ENCODE data around the gene LRMDA. TPM values are rescaled to one million over a fixed set of nuclear protein-coding genes. Genes with fewer than 3 reads are reported as not detected.

Gene LRMDA
- total RNA-seq, 2 donors from 2014 or later = 14.4 to 18.0 TPM

GRCh38 chr10:75410132-75411005 is 21.1 kb upstream of the LRMDA start:
- DNase-seq (ENCODE audit: low spot score) = no peak
- intact Hi-C loops (cut with DNase I) = no loop called here

GRCh38 chr10:75414527-75414926 is 16.9 kb upstream of the LRMDA start:
- intact Hi-C loops (cut with DNase I) = no loop called here
- no peak for DNase-seq (ENCODE audit: low spot score)

- intact Hi-C loops (cut with DNase I) = loop anchor here in 1 of 2 donors (5.0 kb wide), 1 partner anchor 215 kb away; no protein-coding TSS in a partner anchor
- no peak for DNase-seq (ENCODE audit: low spot score)
Observed at GRCh38 chr10:75417522-75417927, 13.9 kb upstream of the LRMDA start.

- no peak for DNase-seq (ENCODE audit: low spot score)
- intact Hi-C loops (cut with DNase I) = loop anchor here in 1 of 2 donors (5.0 kb wide), 1 partner anchor 214 kb away; no protein-coding TSS in a partner anchor
Observed at GRCh38 chr10:75418293-75418692, 13.1 kb upstream of the LRMDA start.

- intact Hi-C loops (cut with DNase I) = loop anchor here in 1 of 2 donors (5.0 kb wide), 1 partner anchor 214 kb away; no protein-coding TSS in a partner anchor
- no peak for DNase-seq (ENCODE audit: low spot score)
Observed at GRCh38 chr10:75418712-75419111, 12.7 kb upstream of the LRMDA start.

- no peak for DNase-seq (ENCODE audit: low spot score)
- intact Hi-C loops (cut with DNase I) = no loop called here
Observed at GRCh38 chr10:75422913-75423312, 8.5 kb upstream of the LRMDA start.

GRCh38 chr10:75424571-75424970 is 6.9 kb upstream of the LRMDA start:
- DNase-seq (ENCODE audit: low spot score) = no peak

GRCh38 chr10:75425291-75426079 is 5.9 kb upstream of the LRMDA start:
- intact Hi-C loops (cut with DNase I) = no loop called here
- no peak for DNase-seq (ENCODE audit: low spot score)

More at GRCh38 chr10:75424571-75424970, 6.9 kb upstream of the LRMDA start:
- intact Hi-C loops (cut with DNase I) = no loop called here

- intact Hi-C loops (cut with DNase I) = no loop called here
- no peak for DNase-seq (ENCODE audit: low spot score)
Observed at GRCh38 chr10:75426880-75427279, 4.5 kb upstream of the LRMDA start.

GRCh38 chr10:75427951-75428350 is 3.5 kb upstream of the LRMDA start:
- no peak for DNase-seq (ENCODE audit: low spot score)
- intact Hi-C loops (cut with DNase I) = no loop called here

GRCh38 chr10:75428434-75429158 is 2.8 kb upstream of the LRMDA start:
- intact Hi-C loops (cut with DNase I) = no loop called here
- DNase-seq (ENCODE audit: low spot score) = no peak

GRCh38 chr10:75429159-75429827 is 2.1 kb upstream of the LRMDA start:
- DNase-seq (ENCODE audit: low spot score) = no peak
- intact Hi-C loops (cut with DNase I) = no loop called here

GRCh38 chr10:75430000-75430763 is 1.2 kb upstream of the LRMDA start:
- intact Hi-C loops (cut with DNase I) = no loop called here
- DNase-seq (ENCODE audit: low spot score) = peak; percentile 87

- intact Hi-C loops (cut with DNase I) = no loop called here
- no peak for DNase-seq (ENCODE audit: low spot score)
Observed at GRCh38 chr10:75432176-75432575, 752 bp downstream of the LRMDA start.

- DNase-seq (ENCODE audit: low spot score) = no peak
- intact Hi-C loops (cut with DNase I) = no loop called here
Observed at GRCh38 chr10:75432763-75433162, 1.3 kb downstream of the LRMDA start.

GRCh38 chr10:75433216-75433615 is 1.8 kb downstream of the LRMDA start:
- no peak for DNase-seq (ENCODE audit: low spot score)
- intact Hi-C loops (cut with DNase I) = no loop called here

- no peak for DNase-seq (ENCODE audit: low spot score)
- intact Hi-C loops (cut with DNase I) = no loop called here
Observed at GRCh38 chr10:75434291-75434690, 2.9 kb downstream of the LRMDA start.

- intact Hi-C loops (cut with DNase I) = no loop called here
- DNase-seq (ENCODE audit: low spot score) = no peak
Observed at GRCh38 chr10:75435291-75435690, 3.9 kb downstream of the LRMDA start.

All from posterior vena cava (tissue), 2 donors.